ENCODE data around the gene TMEM88. TPM values are rescaled to one million over a fixed set of nuclear protein-coding genes. Genes with fewer than 3 reads are reported as not detected.

TMEM88 gene
- total and polyA plus RNA-seq, 4 donors, result 2.7 to 27.6 (median 13.5) TPM

- 3% methylated on average over 4 of the region's 8 CpGs for WGBS (ENCODE audit: insufficient coverage)
- Histone ChIP-seq H3K4me1 (ENCODE audit: control insufficient read depth, insufficient read depth, low read length) (peaks cover 66% of the 10 kb centered on the region), H3K27ac (ENCODE audit: low read depth, low read length) (peak overlapping the region; percentile 99), H3K36me3 (ENCODE audit: control insufficient read depth, insufficient read depth, low read length) (no peaks in the 10 kb centered on the region), H3K9me3 (ENCODE audit: control insufficient read depth, insufficient read depth, low read length) (no peaks in the 10 kb centered on the region), H3K27me3 (ENCODE audit: control insufficient read depth, insufficient read depth, low read length) (no peaks in the 10 kb centered on the region), H3K4me3 (ENCODE audit: low read depth, low read length) (peak overlapping the region; percentile 97)
- DNase-seq (ENCODE audit: low read depth in 4 of 6, low spot score in 6 of 6), result peak in 1 of 6 donors; percentile 33
Measured at GRCh38 chr17:7837408-7838088, 17.3 kb upstream of the TMEM88 start.

GRCh38 chr17:7838090-7839075 is 16.5 kb upstream of the TMEM88 start:
- H3K9me3 ChIP-seq (ENCODE audit: control insufficient read depth, insufficient read depth, low read length), result no peaks in the 10 kb centered on the region
- peak in 3 of 6 donors; percentile 43 to 94 (median 90) for DNase-seq (ENCODE audit: low read depth in 4 of 6, low spot score in 6 of 6)
- peaks cover under 1% of the 10 kb centered on the region for H3K36me3 ChIP-seq (ENCODE audit: control insufficient read depth, insufficient read depth, low read length)
- peaks cover 69% of the 10 kb centered on the region for H3K4me1 ChIP-seq (ENCODE audit: control insufficient read depth, insufficient read depth, low read length)
- H3K4me3 ChIP-seq (ENCODE audit: low read depth, low read length), result peak overlapping the region; percentile 36
- H3K27ac ChIP-seq (ENCODE audit: low read depth, low read length), result peak overlapping the region; percentile 79
- H3K27me3 ChIP-seq (ENCODE audit: control insufficient read depth, insufficient read depth, low read length), result no peaks in the 10 kb centered on the region
- WGBS (ENCODE audit: insufficient coverage), result 22% methylated on average over 5 of the region's 12 CpGs

- H3K27me3 ChIP-seq (ENCODE audit: control insufficient read depth, insufficient read depth, low read length), result no peaks in the 10 kb centered on the region
- no peaks in the 10 kb centered on the region for H3K9me3 ChIP-seq (ENCODE audit: control insufficient read depth, insufficient read depth, low read length)
- peaks cover 5% of the 10 kb centered on the region for H3K36me3 ChIP-seq (ENCODE audit: control insufficient read depth, insufficient read depth, low read length)
- WGBS (ENCODE audit: insufficient coverage), result 61% methylated on average over 4 of the region's 6 CpGs
- no peak for DNase-seq (ENCODE audit: low read depth in 4 of 6, low spot score in 6 of 6)
- no peak overlapping the region for H3K4me3 ChIP-seq (ENCODE audit: low read depth, low read length)
- peaks cover 69% of the 10 kb centered on the region for H3K4me1 ChIP-seq (ENCODE audit: control insufficient read depth, insufficient read depth, low read length)
- peak overlapping the region; percentile 36 for H3K27ac ChIP-seq (ENCODE audit: low read depth, low read length)
Measured at GRCh38 chr17:7839190-7839875, 15.5 kb upstream of the TMEM88 start.

- 11% methylated on average over 2 of the region's 2 CpGs for WGBS (ENCODE audit: insufficient coverage)
- peaks cover 6% of the 10 kb centered on the region for H3K36me3 ChIP-seq (ENCODE audit: control insufficient read depth, insufficient read depth, low read length)
- peak in 2 of 6 donors; percentile 73 to 87 for DNase-seq (ENCODE audit: low read depth in 4 of 6, low spot score in 6 of 6)
- no peaks in the 10 kb centered on the region for H3K9me3 ChIP-seq (ENCODE audit: control insufficient read depth, insufficient read depth, low read length)
- peak overlapping the region; percentile 3 for H3K4me3 ChIP-seq (ENCODE audit: low read depth, low read length)
- H3K27ac ChIP-seq (ENCODE audit: low read depth, low read length), result no peak overlapping the region
- H3K4me1 ChIP-seq (ENCODE audit: control insufficient read depth, insufficient read depth, low read length), result peaks cover 68% of the 10 kb centered on the region
- no peaks in the 10 kb centered on the region for H3K27me3 ChIP-seq (ENCODE audit: control insufficient read depth, insufficient read depth, low read length)
Measured at GRCh38 chr17:7839876-7840261, 15.0 kb upstream of the TMEM88 start.

GRCh38 chr17:7840441-7840840 is 14.4 kb upstream of the TMEM88 start:
- WGBS (ENCODE audit: insufficient coverage), result 50% methylated on average over 1 of the region's 1 CpG
- H3K4me1 ChIP-seq (ENCODE audit: control insufficient read depth, insufficient read depth, low read length), result peaks cover 72% of the 10 kb centered on the region
- H3K27ac ChIP-seq (ENCODE audit: low read depth, low read length), result peak overlapping the region; percentile 98

GRCh38 chr17:7840875-7841274 is 14.0 kb upstream of the TMEM88 start:
- H3K4me3 ChIP-seq (ENCODE audit: low read depth, low read length), result peak overlapping the region; percentile 92
- H3K9me3 ChIP-seq (ENCODE audit: control insufficient read depth, insufficient read depth, low read length), result no peaks in the 10 kb centered on the region
- peaks cover 74% of the 10 kb centered on the region for H3K4me1 ChIP-seq (ENCODE audit: control insufficient read depth, insufficient read depth, low read length)
- peaks cover 16% of the 10 kb centered on the region for H3K36me3 ChIP-seq (ENCODE audit: control insufficient read depth, insufficient read depth, low read length)
- no peak for DNase-seq (ENCODE audit: low read depth in 4 of 6, low spot score in 6 of 6)
- H3K27me3 ChIP-seq (ENCODE audit: control insufficient read depth, insufficient read depth, low read length), result no peaks in the 10 kb centered on the region
- peak overlapping the region; percentile 98 for H3K27ac ChIP-seq (ENCODE audit: low read depth, low read length)
- WGBS (ENCODE audit: insufficient coverage), result no CpG with 5 or more reads among the region's 1 CpG

More at GRCh38 chr17:7840441-7840840, 14.4 kb upstream of the TMEM88 start:
- H3K36me3 ChIP-seq (ENCODE audit: control insufficient read depth, insufficient read depth, low read length), result peaks cover 12% of the 10 kb centered on the region
- H3K4me3 ChIP-seq (ENCODE audit: low read depth, low read length), result peak overlapping the region; percentile 3
- H3K27me3 ChIP-seq (ENCODE audit: control insufficient read depth, insufficient read depth, low read length), result no peaks in the 10 kb centered on the region
- no peaks in the 10 kb centered on the region for H3K9me3 ChIP-seq (ENCODE audit: control insufficient read depth, insufficient read depth, low read length)
- no peak for DNase-seq (ENCODE audit: low read depth in 4 of 6, low spot score in 6 of 6)

GRCh38 chr17:7841396-7841914 is 13.4 kb upstream of the TMEM88 start:
- H3K9me3 ChIP-seq (ENCODE audit: control insufficient read depth, insufficient read depth, low read length), result no peaks in the 10 kb centered on the region
- no peaks in the 10 kb centered on the region for H3K27me3 ChIP-seq (ENCODE audit: control insufficient read depth, insufficient read depth, low read length)
- WGBS (ENCODE audit: insufficient coverage), result under 1% methylated on average over 34 of the region's 34 CpGs
- peak overlapping the region; percentile 98 for H3K27ac ChIP-seq (ENCODE audit: low read depth, low read length)
- H3K4me3 ChIP-seq (ENCODE audit: low read depth, low read length), result peak overlapping the region; percentile 92
- H3K36me3 ChIP-seq (ENCODE audit: control insufficient read depth, insufficient read depth, low read length), result peaks cover 22% of the 10 kb centered on the region
- H3K4me1 ChIP-seq (ENCODE audit: control insufficient read depth, insufficient read depth, low read length), result peaks cover 68% of the 10 kb centered on the region
- peak in 3 of 6 donors; percentile 45 to 92 (median 87) for DNase-seq (ENCODE audit: low read depth in 4 of 6, low spot score in 6 of 6)

GRCh38 chr17:7841915-7842379 is 12.9 kb upstream of the TMEM88 start:
- Histone ChIP-seq H3K27me3 (ENCODE audit: control insufficient read depth, insufficient read depth, low read length) (no peaks in the 10 kb centered on the region), H3K4me1 (ENCODE audit: control insufficient read depth, insufficient read depth, low read length) (peaks cover 63% of the 10 kb centered on the region)
- under 1% methylated on average over 37 of the region's 46 CpGs for WGBS (ENCODE audit: insufficient coverage)

More at GRCh38 chr17:7841915-7842379, 12.9 kb upstream of the TMEM88 start:
- H3K9me3 ChIP-seq (ENCODE audit: control insufficient read depth, insufficient read depth, low read length), result no peaks in the 10 kb centered on the region
- H3K36me3 ChIP-seq (ENCODE audit: control insufficient read depth, insufficient read depth, low read length), result peaks cover 27% of the 10 kb centered on the region
- DNase-seq (ENCODE audit: low read depth in 4 of 6, low spot score in 6 of 6), result peak in 4 of 6 donors; percentile 87 to 98 (median 96)
- H3K27ac ChIP-seq (ENCODE audit: low read depth, low read length), result peak overlapping the region; percentile 98
- peak overlapping the region; percentile 92 for H3K4me3 ChIP-seq (ENCODE audit: low read depth, low read length)

All from spinal cord (tissue), 10 donors.